DOHH2 (cell line): ENCODE measurements around the gene ATP8B3.

ENCODE experiments used
- EZH2phosphoT487 ChIP-seq: fragments of 200-600 bp; sonication (generic); IDR thresholded peaks from 2 replicates; pipeline ENCODE4 v1.6.1; 2017; ENCODE audit warnings: borderline replicate concordance, mild to moderate bottlenecking, antibody characterized with exemption, low read length, moderate library complexity, mixed read lengths
- TF ChIP-seq, protein P1 (sequence below): fragments of 200-600 bp; sonication (generic); IDR thresholded peaks from one replicate; pipeline ENCODE4 v1.5.1; 2014; ENCODE audit warnings: antibody characterized with exemption, mild to moderate bottlenecking, low read depth, low read length; ENCODE audit not compliant: poor library complexity, severe bottlenecking

DNA sequence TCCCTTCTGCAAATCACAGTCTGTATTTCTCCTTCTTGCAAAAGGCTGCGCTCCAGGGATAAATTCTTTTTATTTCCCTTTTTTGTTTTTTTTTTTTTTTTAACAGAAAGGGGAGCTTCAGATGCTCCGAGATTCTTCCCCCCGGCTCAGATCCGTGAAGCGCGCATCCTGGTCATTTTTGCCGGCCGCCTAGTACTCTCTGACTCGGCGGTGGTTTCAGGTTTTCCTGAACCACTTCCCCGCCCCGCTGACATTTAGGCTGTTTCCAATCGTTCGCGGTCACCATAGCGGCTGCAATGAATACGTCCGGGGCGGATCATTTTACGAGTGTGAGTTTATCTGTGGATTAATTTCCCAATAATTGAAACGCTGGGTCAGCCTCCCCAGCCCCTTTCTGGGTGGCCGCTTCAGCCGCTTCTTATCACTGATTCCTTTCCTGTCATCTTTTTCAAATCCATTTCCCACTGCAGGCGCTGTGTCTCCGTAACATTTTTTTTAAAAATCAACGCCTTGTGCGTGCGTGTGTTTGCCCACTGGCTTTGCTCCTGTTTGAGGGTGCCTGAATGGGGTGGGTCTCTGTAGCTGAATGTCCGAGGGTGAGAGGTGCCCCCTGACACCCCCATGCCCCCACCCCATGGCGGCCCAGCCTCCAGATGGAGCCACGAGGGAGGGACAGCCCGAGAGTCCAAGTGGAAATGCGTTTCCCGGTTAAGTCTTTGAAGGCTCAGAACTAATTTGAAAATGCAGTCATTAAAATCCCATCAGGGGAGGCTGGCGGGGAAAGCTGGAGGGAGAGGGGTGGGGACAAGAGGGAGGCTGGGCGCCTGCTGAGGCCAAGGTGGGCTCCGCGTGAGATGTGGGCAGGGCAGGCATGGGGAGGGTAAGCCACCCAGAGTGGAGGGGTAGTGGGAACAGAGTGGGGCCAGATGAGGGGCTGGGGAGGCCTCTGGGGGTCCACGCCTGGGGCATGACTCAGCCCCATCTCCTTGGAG is 48.1 kb downstream of the ATP8B3 start:
- TF ChIP-seq, protein P1, sequence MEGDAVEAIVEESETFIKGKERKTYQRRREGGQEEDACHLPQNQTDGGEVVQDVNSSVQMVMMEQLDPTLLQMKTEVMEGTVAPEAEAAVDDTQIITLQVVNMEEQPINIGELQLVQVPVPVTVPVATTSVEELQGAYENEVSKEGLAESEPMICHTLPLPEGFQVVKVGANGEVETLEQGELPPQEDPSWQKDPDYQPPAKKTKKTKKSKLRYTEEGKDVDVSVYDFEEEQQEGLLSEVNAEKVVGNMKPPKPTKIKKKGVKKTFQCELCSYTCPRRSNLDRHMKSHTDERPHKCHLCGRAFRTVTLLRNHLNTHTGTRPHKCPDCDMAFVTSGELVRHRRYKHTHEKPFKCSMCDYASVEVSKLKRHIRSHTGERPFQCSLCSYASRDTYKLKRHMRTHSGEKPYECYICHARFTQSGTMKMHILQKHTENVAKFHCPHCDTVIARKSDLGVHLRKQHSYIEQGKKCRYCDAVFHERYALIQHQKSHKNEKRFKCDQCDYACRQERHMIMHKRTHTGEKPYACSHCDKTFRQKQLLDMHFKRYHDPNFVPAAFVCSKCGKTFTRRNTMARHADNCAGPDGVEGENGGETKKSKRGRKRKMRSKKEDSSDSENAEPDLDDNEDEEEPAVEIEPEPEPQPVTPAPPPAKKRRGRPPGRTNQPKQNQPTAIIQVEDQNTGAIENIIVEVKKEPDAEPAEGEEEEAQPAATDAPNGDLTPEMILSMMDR = no peak
- TF ChIP-seq EZH2phosphoT487 = no peak
